Adrenal gland (tissue), 12 donors: ENCODE measurements around the gene TTC34. TPM values are rescaled to one million over a fixed set of nuclear protein-coding genes. Genes with fewer than 3 reads are reported as not detected.
"Not testable (repeated sequence)": the region's sequence is repeated elsewhere in the genome, so short reads cannot be mapped to it uniquely, and the experiment has no call there.

Experiments
- DNase-seq, 7 donors: peaks; one replicate each; pipeline ENCODE4 v3.0.0-alpha.2; 2019 to 2020
- H3K27ac ChIP-seq, 5 donors: fragments of 200-600 bp; sonication (generic) in 4 of 5; 1 replicate in 3 of 5; 2 replicates in 2 of 5; pipeline versions ENCODE4 v1.5.1 to v1.8.0; 2016 to 2020; ENCODE audit warnings: mild to moderate bottlenecking in 1 of 5
- H3K27me3 ChIP-seq: fragments of 200-600 bp; 2 replicates; pipeline ENCODE4 v1.8.0; 2021
- H3K36me3 ChIP-seq, 2 donors: fragments of 200-600 bp; replicated peaks in 1 of 2; 1 replicate in 1 of 2; 2 replicates in 1 of 2; pipeline versions ENCODE4 v1.5.1 to v1.8.0; 2018 to 2022
- H3K4me1 ChIP-seq, 2 donors: fragments of 200-600 bp; replicated peaks in 1 of 2; 1 replicate in 1 of 2; 2 replicates in 1 of 2; pipeline versions ENCODE4 v1.5.1 to v1.8.0; 2018 to 2021
- H3K4me3 ChIP-seq, 4 donors: fragments of 200-600 bp; sonication (generic) in 3 of 4; one replicate each; pipeline ENCODE4 v1.5.1; 2016 to 2018
- H3K9me3 ChIP-seq, 3 donors: fragments of 200-600 bp; sonication (generic) in 1 of 3; replicated peaks in 1 of 3; 1 replicate in 2 of 3; 2 replicates in 1 of 3; pipeline versions ENCODE4 v1.5.1 to v1.8.0; 2016 to 2021
- POLR2A ChIP-seq, 2 donors: fragments of 450-650 bp; IDR thresholded peaks; one replicate each; pipeline ENCODE4 v1.6.1; 2017; ENCODE audit warnings: antibody characterized with exemption in 2 of 2, mild to moderate bottlenecking in 2 of 2, moderate library complexity in 1 of 2
- WGBS, 4 donors: extraction: QIAGEN DNeasy Blood & Tissue Kit in 2 of 4; methylation state at CpG; one replicate each; pipeline versions ENCODE4 v1.1.5 to v1.1.7; 2013 to 2017; 5-methylcytosine and 5-hydroxymethylcytosine counted together
- intact Hi-C, 2 donors: fragments of 100-400 bp; cut with DNase I; formaldehyde crosslinking; loops; one replicate each; pipeline versions ENCODE4 v1.14.1 to v1.15.0; 2022 to 2023
- polyA plus RNA-seq, 3 donors: library from polyadenylated mRNA; stranded (reverse); fragments of 200-250 nt in 2 of 3; fragments of 350-450 nt in 1 of 3; fragmentation: Illumina TruSeq in 1 of 3; extraction: RNeasy Lipid Tissue Mini Kit (QIAGEN cat#74804) in 1 of 3; gene quantifications; one replicate each; pipeline ENCODE4 v1.2.3, GENCODE V29; 2013 to 2014
- total RNA-seq, 9 donors: library from RNA; depleted of rRNA in 4 of 9; stranded (reverse); fragments of >200 nt in 4 of 9; fragments of 120-200 nt in 1 of 9; fragmentation: NEBNext Ultra II Directional in 1 of 9; extraction: Animal tissue kit (Norgen Biotek cat#: 25700) in 1 of 9; gene quantifications; one replicate each; pipeline versions ENCODE4 v1.1.0 to v1.2.4, GENCODE V29; 2013 to 2023
- TF ChIP-seq, protein P1 (sequence below), 6 experiments: fragments of 450-650 bp in 4 of 6; fragments of 200-600 bp in 2 of 6; sonication (generic) in 1 of 6; IDR thresholded peaks; 1 replicate in 5 of 6; 2 replicates in 1 of 6; pipeline versions ENCODE4 v1.5.1 to v1.8.0; 2016 to 2021; ENCODE audit warnings: antibody characterized with exemption in 6 of 6, mild to moderate bottlenecking in 2 of 6, moderate library complexity in 1 of 6
- donor health status: healthy with polysubstance abuse.
- donor health status: Bipolar disorder and iron deficiency.
- donor health status: DM: yes; HTN: yes; CAD: no.
- donor health status: DM: no; HTN: no; CAD: no.
- donor health status: DM: no; HTN: no; CAD: no.
- donor health status: DM: yes; HTN: yes; CAD: no.

TTC34 gene
- total and polyA plus RNA-seq, 12 donors = 0.12 to 1.9 (median 0.47) TPM

DNA sequence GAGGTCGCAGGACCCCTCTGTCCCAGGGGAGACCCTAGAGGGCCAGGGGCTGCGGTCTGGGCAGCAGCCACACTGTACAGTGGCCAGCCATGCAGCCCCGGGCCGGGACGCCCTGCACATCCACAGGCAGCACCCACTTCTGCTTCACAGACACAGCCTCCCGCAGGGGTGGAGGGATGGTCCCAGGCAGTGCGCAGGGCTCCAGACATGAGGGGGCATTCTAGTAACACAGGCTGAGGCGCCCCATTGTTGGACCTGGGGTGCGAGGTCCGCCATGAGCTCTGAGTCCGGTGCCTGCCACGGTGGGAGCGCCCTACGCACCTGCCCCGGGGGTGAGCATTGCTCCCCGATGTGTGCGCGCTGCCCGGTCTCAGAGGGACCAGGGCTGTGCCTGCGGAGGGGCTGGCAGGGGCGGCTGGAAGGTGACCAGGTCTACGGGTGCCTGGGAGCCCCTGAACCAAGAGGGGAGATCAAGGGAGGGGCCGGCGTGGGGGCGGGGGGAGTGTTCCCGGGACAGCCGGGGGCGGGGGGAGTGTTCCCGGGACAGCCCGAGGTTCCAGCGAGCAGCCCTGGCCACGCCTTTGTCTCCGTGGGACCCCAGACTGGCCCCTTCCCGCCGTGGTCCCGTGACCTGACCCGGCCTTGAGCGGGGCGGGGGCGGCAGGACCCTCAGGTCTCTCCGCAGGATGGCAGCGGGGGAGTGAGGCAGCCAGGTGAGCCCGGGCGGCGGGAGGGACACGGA lies 173.1 kb downstream of the TTC34 start:
- no peak overlapping the region for H3K4me3 ChIP-seq
- H3K27me3 ChIP-seq = peaks cover 33% of the 10 kb centered on the region
- H3K9me3 ChIP-seq = no peaks in the 10 kb centered on the region
- DNase-seq = no peak
- 7 to 8% methylated on average over 45 to 46 of the region's 46 CpGs; no CpG with 5 or more reads in 2 of the 4 donors for WGBS, 4 donors
- TF ChIP-seq, protein P1, sequence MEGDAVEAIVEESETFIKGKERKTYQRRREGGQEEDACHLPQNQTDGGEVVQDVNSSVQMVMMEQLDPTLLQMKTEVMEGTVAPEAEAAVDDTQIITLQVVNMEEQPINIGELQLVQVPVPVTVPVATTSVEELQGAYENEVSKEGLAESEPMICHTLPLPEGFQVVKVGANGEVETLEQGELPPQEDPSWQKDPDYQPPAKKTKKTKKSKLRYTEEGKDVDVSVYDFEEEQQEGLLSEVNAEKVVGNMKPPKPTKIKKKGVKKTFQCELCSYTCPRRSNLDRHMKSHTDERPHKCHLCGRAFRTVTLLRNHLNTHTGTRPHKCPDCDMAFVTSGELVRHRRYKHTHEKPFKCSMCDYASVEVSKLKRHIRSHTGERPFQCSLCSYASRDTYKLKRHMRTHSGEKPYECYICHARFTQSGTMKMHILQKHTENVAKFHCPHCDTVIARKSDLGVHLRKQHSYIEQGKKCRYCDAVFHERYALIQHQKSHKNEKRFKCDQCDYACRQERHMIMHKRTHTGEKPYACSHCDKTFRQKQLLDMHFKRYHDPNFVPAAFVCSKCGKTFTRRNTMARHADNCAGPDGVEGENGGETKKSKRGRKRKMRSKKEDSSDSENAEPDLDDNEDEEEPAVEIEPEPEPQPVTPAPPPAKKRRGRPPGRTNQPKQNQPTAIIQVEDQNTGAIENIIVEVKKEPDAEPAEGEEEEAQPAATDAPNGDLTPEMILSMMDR (IDR thresholded peaks at IDR 0.05) = no peak
- TF ChIP-seq POLR2A (IDR thresholded peaks at IDR 0.05) = no peak
- no peaks in the 10 kb centered on the region for H3K36me3 ChIP-seq
- intact Hi-C loops = no loop called here
- no peak overlapping the region for H3K27ac ChIP-seq
- peaks cover under 1% of the 10 kb centered on the region in 2 donors for H3K4me1 ChIP-seq

DNA sequence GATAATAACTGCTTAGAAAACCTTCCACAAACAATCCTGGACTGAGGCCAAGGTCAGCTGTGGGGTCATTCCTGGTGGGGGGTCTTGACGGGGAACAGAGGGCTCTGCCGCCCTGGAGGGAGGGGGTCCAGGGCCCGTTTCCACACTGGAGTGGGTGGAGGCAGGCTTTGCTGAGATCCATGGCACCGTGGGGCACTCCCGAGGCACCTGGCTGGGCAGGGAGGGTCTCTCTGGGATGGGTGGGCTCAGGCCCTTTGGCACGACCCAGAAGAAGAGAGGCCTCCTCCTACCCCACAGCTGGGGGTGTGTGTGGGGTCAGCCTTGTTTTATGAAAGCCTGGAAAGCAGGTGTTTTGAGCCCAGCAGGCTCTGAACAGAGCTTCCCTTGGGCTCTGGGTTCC lies 173.7 kb downstream of the TTC34 start:
- intact Hi-C loops = no loop called here
- Histone ChIP-seq H3K27ac (no peak overlapping the region), H3K4me3 (no peak overlapping the region), H3K27me3 (peaks cover 33% of the 10 kb centered on the region), H3K4me1 (no peaks in the 10 kb centered on the region), H3K9me3 (no peaks in the 10 kb centered on the region), H3K36me3 (no peaks in the 10 kb centered on the region)
- DNase-seq = no peak
- TF ChIP-seq POLR2A (IDR thresholded peaks at IDR 0.05) = no peak
- TF ChIP-seq, protein P1 (IDR thresholded peaks at IDR 0.05) = no peak
- WGBS, 4 donors = 21 to 43% (median 34%) methylated on average over 4 to 6 of the region's 6 CpGs

DNA sequence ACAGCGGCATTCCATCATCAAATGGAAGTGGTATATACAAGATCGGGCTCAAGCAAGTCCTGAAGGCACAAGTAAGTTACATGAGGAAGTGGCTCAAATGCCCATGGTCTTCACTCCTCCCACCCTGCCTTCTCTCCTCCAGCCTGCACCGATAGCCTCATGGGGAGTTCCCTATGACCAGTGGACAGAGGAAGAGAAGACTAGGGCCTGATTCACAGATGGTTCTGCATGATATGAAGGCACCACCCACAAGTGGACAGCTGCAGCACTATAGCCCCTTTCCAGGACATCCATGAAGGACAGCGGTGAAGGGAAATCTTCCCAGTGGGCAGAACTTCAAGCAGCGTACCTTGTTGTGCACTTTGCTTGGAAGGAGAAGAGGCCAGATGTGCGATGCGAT lies 175.7 kb downstream of the TTC34 start:
- DNase-seq, intact Hi-C loops, H3K36me3 ChIP-seq, H3K27ac ChIP-seq, H3K4me3 ChIP-seq, H3K9me3 ChIP-seq, H3K4me1 ChIP-seq: not testable (repeated sequence)
- H3K27me3 ChIP-seq = peaks cover 33% of the 10 kb centered on the region
- WGBS, 4 donors = 61 to 79% (median 64%) methylated on average over 6 to 7 of the region's 7 CpGs

DNA sequence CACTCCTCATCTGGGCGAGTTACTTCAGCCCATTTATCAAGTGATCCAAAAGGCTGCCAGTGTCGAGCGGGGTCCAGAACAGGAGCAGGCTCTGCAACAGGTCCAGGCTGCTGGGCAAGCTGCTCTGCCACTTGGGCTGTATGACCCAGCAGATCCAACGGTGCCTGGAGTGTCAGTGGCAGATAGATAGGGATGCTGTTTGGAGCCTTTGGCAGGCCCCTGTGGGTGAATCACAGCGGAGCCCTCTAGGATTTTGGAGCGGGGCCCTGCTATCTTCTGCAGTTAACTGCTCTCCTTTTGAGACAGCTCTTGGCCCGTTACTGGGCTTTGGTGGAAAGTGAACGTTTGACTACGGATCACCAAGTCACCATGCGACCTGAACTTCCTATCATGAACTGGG lies 176.2 kb downstream of the TTC34 start:
- TF ChIP-seq, protein P1 (IDR thresholded peaks at IDR 0.05) = no peak
- no peak for TF ChIP-seq POLR2A (IDR thresholded peaks at IDR 0.05)
- intact Hi-C loops = no loop called here
- H3K9me3 ChIP-seq = no peaks in the 10 kb centered on the region
- no peaks in the 10 kb centered on the region for H3K4me1 ChIP-seq
- H3K36me3 ChIP-seq = no peaks in the 10 kb centered on the region
- peaks cover 33% of the 10 kb centered on the region for H3K27me3 ChIP-seq
- no peak overlapping the region for H3K27ac ChIP-seq
- 76 to 88% (median 82%) methylated on average over 9 to 10 of the region's 10 CpGs for WGBS, 4 donors
- DNase-seq = no peak
- no peak overlapping the region for H3K4me3 ChIP-seq

DNA sequence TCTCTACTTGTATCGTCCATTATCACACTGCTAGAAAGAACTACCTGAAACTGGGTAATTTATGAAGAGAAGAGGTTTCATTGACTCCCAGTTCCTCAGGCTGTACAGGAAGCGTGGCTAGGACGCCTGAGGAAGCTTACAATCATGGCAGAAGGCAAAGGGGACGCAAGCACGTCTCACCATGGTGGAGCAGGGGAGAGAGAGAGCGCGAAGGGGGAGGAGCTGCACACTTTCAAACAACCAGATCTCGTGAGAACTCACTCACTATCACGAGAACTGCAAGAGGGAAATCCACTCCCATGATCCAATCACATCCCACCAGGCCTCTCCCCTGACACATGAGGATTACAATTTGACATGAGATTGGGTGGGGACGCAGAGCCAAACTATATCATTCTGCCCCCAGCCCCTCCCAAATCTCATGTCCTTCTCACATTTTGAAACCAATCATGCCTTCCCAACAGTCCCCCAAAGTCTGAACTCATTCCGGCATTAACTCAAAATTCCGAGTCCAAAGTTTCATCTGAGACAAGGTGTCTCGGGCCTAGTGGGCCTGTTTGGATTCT lies 176.7 kb downstream of the TTC34 start:
- H3K4me3 ChIP-seq = no peak overlapping the region
- TF ChIP-seq, protein P1 (IDR thresholded peaks at IDR 0.05) = no peak
- TF ChIP-seq POLR2A (IDR thresholded peaks at IDR 0.05) = no peak
- WGBS, 4 donors = 74 to 97% (median 88%) methylated on average over 13 of the region's 13 CpGs
- H3K9me3 ChIP-seq = no peaks in the 10 kb centered on the region
- no peaks in the 10 kb centered on the region for H3K36me3 ChIP-seq
- DNase-seq = no peak
- H3K4me1 ChIP-seq = no peaks in the 10 kb centered on the region
- peaks cover 30% of the 10 kb centered on the region for H3K27me3 ChIP-seq
- intact Hi-C loops = no loop called here
- H3K27ac ChIP-seq = no peak overlapping the region
